HG03460 (cell line): ENCODE measurements around the gene METTL17.

Experiments used
- ATAC-seq: cut with Tn5 transposase; IDR thresholded peaks from one replicate; pipeline ENCODE4 v1.9.1; 2021; ENCODE audit not compliant: unreplicated experiment

METTL17 gene

DNA sequence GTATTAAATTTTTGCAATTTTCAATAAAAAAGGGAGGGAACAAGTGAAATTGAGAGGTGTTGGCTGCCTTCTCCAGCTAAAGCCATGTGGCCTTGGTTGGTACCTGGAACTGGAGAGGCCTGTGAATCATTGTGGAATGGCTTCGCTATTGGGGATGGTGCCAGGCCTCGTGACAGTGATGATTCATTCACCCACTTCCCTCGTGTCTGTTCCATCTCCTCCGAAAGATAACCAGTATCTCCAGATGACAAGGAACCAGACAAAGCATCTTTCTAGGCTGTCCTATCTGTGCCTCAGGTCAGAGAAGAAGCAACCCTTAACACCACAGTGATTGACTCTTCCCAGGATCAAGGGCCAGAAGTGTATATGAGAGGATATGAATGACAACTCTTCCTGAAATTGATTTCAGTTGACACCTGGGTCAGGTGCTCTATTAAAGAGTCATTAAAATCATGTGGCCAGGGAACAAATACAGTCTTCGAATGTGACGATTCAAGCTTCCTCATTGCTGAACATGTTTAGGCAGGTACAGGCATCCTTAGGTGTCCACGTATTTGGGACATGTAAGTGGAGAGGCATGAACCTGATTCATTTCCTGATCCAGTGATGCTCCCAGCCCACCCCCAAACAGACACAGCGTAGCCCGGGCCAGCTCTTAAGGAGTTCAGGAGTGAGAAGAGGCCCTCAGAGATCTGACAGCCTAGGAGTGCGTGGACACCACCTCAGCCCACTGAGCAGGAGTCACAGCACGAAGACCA is 52.1 kb downstream of the METTL17 start, which contains the start of gene RNASE7:
Gene RNASE7, plus strand, starts transcription at position 687 of the 758 bp plus-strand sequence. CDS start 631 bp downstream, outside the sequence.
- no peak for ATAC-seq

DNA sequence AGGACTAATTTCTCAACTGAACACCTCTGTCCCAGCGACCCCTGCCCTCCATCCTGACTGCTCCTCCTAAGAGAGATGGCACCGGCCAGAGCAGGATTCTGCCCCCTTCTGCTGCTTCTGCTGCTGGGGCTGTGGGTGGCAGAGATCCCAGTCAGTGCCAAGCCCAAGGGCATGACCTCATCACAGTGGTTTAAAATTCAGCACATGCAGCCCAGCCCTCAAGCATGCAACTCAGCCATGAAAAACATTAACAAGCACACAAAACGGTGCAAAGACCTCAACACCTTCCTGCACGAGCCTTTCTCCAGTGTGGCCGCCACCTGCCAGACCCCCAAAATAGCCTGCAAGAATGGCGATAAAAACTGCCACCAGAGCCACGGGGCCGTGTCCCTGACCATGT is 53.1 kb downstream of the METTL17 start:
- no peak for ATAC-seq

DNA sequence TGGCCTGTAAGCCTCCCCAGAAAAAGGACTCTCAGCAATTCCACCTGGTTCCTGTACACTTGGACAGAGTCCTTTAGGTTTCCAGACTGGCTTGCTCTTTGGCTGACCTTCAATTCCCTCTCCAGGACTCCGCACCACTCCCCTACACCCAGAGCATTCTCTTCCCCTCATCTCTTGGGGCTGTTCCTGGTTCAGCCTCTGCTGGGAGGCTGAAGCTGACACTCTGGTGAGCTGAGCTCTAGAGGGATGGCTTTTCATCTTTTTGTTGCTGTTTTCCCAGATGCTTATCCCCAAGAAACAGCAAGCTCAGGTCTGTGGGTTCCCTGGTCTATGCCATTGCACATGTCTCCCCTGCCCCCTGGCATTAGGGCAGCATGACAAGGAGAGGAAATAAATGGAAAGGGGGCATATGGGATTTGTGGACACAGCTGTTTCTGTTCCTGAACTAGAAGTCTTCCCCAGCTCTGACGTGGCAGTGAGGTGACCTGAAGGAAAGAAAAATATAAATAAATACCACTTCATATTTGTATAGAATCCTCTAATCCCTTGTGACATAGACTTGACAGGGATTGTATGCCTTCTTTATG is 53.7 kb downstream of the METTL17 start:
- ATAC-seq: no peak

DNA sequence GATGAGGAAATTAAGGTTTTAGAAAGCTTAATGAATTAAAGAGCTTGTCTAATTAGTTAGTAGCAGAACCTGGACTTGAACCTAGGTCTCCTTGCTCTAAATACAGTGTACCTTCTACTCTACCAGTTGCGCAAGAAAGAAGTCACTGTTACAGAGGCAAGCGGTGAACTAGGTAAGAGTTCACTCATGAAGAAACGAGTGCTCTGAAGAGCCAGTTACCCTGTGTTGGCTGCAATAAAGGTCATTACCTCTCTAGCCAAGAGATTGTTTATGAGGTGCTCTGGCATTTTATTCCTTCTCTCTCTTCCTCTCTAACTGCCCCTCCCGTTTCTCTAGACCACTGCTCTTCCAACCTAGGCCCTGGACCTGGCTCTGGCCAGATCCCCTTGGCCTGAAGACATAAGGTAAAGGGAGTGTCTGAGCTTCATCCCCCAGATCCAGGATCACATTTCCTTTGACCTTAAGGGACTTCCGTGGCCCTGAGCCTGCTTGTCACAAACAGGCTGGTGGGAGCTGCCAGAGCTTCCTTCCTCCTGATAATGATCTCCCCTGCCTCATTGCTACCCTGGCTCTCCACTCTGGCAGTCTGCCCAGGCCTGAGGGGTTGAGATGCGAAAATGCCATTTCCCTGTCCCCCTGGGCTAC is 54.3 kb downstream of the METTL17 start:
- ATAC-seq: no peak
